Activated CD8-positive, alpha-beta memory T cell treated with anti-CD3 and anti-CD28 coated beads for 36 hours (primary cell): Measurements from ENCODE around the gene RAB8B. TPM values are rescaled to one million over a fixed set of nuclear protein-coding genes. Genes with fewer than 3 reads are reported as not detected.
"Not testable (repeated sequence)": the region's sequence is repeated elsewhere in the genome, so short reads cannot be mapped to it uniquely, and the experiment has no call there.

ENCODE experiments used
- CTCF ChIA-PET: fragments of 350-600 bp; sonication (Branson Sonifier 250); formaldehyde crosslinking; loops from one replicate; lab custom pipeline; 2021; ENCODE audit warnings: antibody characterized with exemption; lab: Charles Lee
- POLR2A ChIA-PET: fragments of 350-600 bp; sonication (Branson Sonifier 250); formaldehyde crosslinking; loops from one replicate; lab custom pipeline; 2021; ENCODE audit warnings: antibody characterized with exemption; lab: Charles Lee
- total RNA-seq, 2 experiments: library from RNA; stranded (reverse); gene quantifications; one replicate each; pipeline ENCODE4 v1.2.3, GENCODE V29; 2021

Gene RAB8B
- total RNA-seq, 2 experiments from 2014 or later: 156 to 165 TPM

- ChIA-PET CTCF (no interaction called here), POLR2A (no interaction called here)
Measured at GRCh38 chr15:63223463-63223862, 34.1 kb downstream of the RAB8B start.

DNA sequence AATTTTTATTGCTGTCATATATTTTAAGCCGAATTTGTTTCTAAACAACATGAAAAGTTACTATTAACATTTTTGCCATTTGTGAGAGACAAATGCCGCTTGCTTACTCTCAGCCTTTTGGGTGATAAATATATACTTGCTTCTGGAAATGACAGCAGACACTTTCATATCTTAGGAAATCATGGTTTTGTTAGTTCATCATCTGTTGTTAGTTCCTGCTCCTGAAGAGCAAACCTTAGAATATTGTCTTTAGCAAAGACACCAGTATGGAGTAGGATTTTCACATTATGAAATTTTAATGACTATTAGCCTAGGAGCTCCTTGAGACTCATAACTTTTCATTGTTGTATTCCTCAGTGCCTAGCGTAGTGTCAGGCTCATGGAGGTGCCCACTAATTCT, 36.0 kb downstream of the RAB8B start:
- ChIA-PET CTCF (no interaction called here), POLR2A (interaction anchor here (0.6 kb wide), 2 partner anchors 13 to 21 kb away, joined by 3 read pairs; no protein-coding TSS in a partner anchor)

GRCh38 chr15:63226155-63226883, 36.9 kb downstream of the RAB8B start:
- POLR2A ChIA-PET: interaction anchor here (0.6 kb wide), 1 partner anchor 14 kb away, joined by 3 read pairs; no protein-coding TSS in a partner anchor
- CTCF ChIA-PET: interaction anchor here (0.6 kb wide), 1 partner anchor 38 kb away, joined by 3 read pairs; no protein-coding TSS in a partner anchor

DNA sequence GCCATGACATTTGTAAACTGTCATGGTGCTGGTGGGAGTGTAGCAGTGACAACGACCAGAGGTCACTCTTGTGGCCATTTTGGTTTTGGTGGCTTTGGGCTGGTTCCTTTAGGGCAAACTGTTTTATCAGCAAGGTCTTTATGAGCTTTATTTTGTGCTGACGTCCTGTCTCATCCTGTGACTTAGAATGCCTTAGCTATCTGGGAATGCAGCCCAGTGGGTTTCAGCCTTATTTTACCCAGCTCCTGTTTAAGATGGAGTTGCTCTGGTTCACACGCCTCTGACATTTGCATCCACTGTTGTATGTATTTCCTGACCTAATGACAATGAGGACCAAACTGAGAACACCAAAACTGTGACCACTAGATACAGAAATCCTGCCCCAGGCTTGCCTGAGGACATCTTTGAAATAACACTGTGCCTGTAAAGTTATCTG, 37.6 kb downstream of the RAB8B start:
- ChIA-PET POLR2A (no interaction called here), CTCF (no interaction called here)

DNA sequence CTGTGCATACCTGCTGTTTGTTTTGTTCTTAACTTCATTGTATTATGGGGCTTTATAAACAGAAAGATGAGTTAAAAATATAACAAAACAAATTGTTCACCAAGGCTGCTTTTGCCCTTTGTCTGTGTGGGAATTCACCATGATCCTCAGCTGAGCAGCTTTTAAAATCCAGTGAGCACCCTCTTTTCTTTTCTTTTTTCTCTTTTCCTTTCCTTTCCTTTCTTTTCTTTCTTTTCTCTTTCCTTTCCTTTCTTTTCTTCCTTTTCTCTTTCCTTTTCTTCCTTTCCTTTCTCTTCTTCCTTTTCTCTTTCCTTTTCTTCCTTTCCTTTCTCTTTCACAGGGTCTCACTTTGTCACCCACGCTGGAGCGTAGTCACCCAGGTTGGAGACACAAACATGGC, 38.3 kb downstream of the RAB8B start:
- CTCF ChIA-PET: no interaction called here
- POLR2A ChIA-PET: no interaction called here

DNA sequence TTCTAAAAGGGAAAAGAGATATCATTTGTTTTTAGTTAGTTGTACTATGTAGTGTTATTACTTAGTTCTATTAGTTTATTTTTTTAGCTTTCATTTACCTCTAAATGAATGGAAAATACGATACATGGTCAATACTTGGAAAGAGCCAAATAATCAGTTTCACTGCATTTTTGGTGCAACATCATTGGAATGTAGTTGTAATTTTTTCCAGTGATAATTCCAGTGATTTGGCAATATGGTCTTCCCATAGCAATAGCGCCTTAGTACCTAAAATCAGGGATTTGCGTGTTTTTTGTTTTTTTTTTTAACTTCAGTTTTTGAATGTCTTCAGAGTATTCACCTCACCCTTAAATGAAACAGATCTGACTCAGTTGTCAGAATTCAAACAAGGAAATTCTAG, 41.8 kb downstream of the RAB8B start:
- CTCF ChIA-PET: interaction anchor here (1.0 to 2.3 kb wide), 4 partner anchors 7 to 39 kb away, joined by 3 to 7 read pairs (median 3); no protein-coding TSS in a partner anchor
- POLR2A ChIA-PET: no interaction called here

DNA sequence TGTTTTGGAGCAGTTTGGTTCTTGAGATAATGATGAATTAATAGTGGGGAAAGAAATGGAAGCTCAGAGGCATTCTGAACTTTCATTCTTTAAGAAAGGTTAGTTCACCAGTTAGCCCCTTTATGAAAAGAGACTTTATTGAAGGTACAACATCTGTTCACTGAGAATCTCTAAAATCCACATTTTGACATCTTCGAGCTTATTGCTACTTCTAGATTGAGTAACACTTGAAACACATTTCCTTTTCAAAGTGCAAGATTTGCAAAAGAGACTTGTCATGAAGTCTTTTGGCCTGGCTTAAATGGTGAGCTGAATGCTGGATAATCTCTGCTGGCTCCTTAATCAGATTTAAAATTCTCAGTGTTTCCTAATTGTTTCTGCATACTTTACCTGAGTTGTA, 42.3 kb downstream of the RAB8B start:
- ChIA-PET POLR2A (interaction anchor here (0.5 to 1.3 kb wide), 2 partner anchors 14 to 40 kb away, joined by 3 read pairs; no protein-coding TSS in a partner anchor), CTCF (interaction anchor here (0.6 to 2.3 kb wide), 4 partner anchors 17 to 48 kb away, joined by 3 to 7 read pairs (median 4); no protein-coding TSS in a partner anchor)

DNA sequence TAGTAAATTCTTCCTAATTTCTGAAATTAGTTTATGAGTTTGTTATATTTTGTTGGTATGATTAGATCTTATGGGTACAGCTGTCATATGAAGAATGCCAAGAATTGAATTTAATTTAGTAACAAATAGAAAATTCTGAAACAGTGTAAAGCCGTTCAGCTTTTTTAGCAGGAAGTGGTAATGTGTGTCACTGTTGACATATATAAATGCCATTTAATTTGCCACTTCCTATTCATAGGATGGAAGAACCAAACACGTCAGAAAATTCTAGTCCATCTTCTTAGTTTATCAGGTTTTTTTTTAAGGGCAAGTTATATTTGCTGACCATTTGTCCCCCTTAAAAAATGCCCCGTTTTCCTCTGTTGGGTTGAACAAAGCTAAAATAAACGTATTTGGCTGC, 43.0 kb downstream of the RAB8B start:
- POLR2A ChIA-PET: interaction anchor here (0.5 to 1.5 kb wide), 4 partner anchors 15 to 75 kb away, joined by 3 to 10 read pairs (median 3); partner anchors contain the start of gene RPS27L
- CTCF ChIA-PET: interaction anchor here (0.6 to 2.3 kb wide), 6 partner anchors 38 to 950 kb away, joined by 3 to 7 read pairs (median 4); no protein-coding TSS in a partner anchor

DNA sequence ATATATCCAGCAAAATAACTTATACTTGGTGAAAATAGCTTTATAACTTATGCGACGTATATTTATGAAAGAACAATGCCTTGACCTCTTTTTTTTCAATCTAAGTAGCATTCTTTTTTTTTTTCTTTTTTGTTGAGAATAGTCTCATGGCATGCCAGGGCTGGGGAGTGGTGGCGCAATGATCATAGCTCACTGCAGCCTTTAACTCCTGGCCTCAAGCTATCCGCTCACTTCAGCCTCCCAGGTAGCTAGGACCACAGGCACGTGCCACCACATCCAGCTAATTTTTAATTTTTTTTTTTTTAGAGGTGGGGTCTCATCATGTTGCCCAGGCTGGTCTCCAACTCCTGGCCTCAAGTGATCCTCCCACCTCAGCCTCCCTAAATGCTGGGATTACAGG, 43.5 kb downstream of the RAB8B start:
- CTCF ChIA-PET: interaction anchor here (0.6 kb wide), 3 partner anchors 107 to 950 kb away, joined by 3 to 4 read pairs (median 4); no protein-coding TSS in a partner anchor
- POLR2A ChIA-PET: interaction anchor here (0.6 to 1.5 kb wide), 3 partner anchors 39 to 75 kb away, joined by 3 to 10 read pairs (median 3); partner anchors contain the start of gene RPS27L

- CTCF ChIA-PET: no interaction called here
Measured at GRCh38 chr15:63233667-63234423, 44.4 kb downstream of the RAB8B start.

DNA sequence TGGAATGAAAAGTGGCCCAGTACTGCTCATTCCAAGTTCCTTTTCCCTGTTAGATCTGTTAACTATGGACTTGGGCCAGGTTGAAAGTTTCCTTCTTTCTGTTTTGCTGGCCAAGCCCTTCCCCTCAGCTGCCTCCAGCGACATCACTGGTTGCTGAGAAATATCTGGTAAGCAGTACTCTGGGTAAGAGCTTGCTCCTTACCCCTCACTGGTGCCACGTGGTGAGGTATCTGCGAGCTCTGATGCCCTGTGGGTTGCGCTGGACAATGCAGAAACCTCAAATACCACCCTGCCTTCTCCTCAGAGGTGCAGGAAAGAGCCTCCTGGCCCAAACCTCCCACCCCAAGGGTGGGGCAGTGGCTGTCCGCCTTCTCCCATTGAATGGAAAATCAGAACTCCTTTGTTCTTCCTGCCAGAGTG, 45.1 kb downstream of the RAB8B start:
- ChIA-PET POLR2A (no interaction called here), CTCF (no interaction called here)

More at GRCh38 chr15:63233667-63234423, 44.4 kb downstream of the RAB8B start:
- POLR2A ChIA-PET: interaction anchor here (1.5 kb wide), 1 partner anchor 76 kb away, joined by 10 read pairs; the partner anchor contains the start of gene RPS27L

GRCh38 chr15:63236272-63236671, 46.9 kb downstream of the RAB8B start:
- POLR2A ChIA-PET: no interaction called here
- CTCF ChIA-PET: no interaction called here

- POLR2A ChIA-PET, CTCF ChIA-PET: not testable (repeated sequence)
Measured at GRCh38 chr15:63237086-63237485, 47.7 kb downstream of the RAB8B start.

DNA sequence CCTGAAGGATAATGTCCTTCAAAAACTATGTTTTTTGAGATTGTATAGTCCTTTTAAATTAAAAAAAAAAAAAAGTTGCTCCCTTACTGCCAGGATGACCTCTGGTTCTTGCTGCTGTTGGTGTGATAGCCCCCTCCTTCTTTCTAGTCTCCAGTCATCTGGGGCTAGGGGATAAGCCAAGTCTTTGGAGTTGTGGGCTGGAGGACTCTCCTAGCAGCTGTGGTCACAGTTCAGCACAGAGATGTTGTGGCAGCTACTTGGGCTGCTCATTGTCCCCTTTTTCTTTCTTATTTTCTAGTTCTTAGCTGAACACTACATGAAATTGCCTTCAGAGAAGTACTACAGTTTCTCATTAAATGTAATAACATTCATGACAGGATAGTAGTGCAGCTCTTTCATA, 48.8 kb downstream of the RAB8B start:
- ChIA-PET CTCF (interaction anchor here (0.7 to 0.8 kb wide), 2 partner anchors 8 to 190 kb away, joined by 3 read pairs; no protein-coding TSS in a partner anchor), POLR2A (no interaction called here)

GRCh38 chr15:63238796-63239195, 49.4 kb downstream of the RAB8B start:
- CTCF ChIA-PET: interaction anchor here (0.7 to 1.1 kb wide), 6 partner anchors 9 to 315 kb away, joined by 3 to 4 read pairs (median 4); no protein-coding TSS in a partner anchor

DNA sequence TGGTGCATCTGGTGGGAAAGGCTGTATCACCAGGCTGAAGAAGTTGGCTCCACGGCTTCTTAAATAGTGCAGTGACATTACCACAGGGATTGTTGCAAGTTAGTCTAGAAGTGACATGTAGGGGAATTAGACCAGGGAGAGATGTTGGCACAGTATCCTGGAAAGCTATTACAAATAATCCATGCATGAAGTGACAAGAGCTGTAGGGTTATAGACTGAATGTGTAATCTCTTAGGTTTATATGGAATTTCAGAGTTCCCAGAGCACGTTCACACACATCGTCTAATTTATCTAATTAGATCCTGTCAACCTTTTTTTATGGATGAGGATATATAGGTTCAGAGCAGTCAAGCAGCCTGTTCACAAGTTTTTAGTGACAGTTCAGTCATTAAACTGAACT, 50.7 kb downstream of the RAB8B start:
- ChIA-PET POLR2A (no interaction called here), CTCF (interaction anchor here (1.1 kb wide), 1 partner anchor 74 kb away, joined by 3 read pairs; no protein-coding TSS in a partner anchor)

More at GRCh38 chr15:63238796-63239195, 49.4 kb downstream of the RAB8B start:
- POLR2A ChIA-PET: interaction anchor here (1.0 kb wide), 1 partner anchor 62 kb away, joined by 3 read pairs; no protein-coding TSS in a partner anchor

- CTCF ChIA-PET: interaction anchor here (0.7 kb wide), 1 partner anchor 293 kb away, joined by 3 read pairs; no protein-coding TSS in a partner anchor
- POLR2A ChIA-PET: no interaction called here
Measured at GRCh38 chr15:63241316-63241715, 51.9 kb downstream of the RAB8B start.

GRCh38 chr15:63243101-63243500, 53.7 kb downstream of the RAB8B start:
- ChIA-PET POLR2A (no interaction called here), CTCF (no interaction called here)

GRCh38 chr15:63243776-63244175, 54.4 kb downstream of the RAB8B start:
- ChIA-PET POLR2A (no interaction called here), CTCF (no interaction called here)
